Measurements from ENCODE around the gene SH2D3C. TPM values are rescaled to one million over a fixed set of nuclear protein-coding genes. Genes with fewer than 3 reads are reported as not detected.

SH2D3C gene
- total and polyA plus RNA-seq, 2 of the 8 experiments (the other 6 are each of a cell fraction or from before 2014, with no cell fraction given) = 6.4 to 8.1 TPM

DNA sequence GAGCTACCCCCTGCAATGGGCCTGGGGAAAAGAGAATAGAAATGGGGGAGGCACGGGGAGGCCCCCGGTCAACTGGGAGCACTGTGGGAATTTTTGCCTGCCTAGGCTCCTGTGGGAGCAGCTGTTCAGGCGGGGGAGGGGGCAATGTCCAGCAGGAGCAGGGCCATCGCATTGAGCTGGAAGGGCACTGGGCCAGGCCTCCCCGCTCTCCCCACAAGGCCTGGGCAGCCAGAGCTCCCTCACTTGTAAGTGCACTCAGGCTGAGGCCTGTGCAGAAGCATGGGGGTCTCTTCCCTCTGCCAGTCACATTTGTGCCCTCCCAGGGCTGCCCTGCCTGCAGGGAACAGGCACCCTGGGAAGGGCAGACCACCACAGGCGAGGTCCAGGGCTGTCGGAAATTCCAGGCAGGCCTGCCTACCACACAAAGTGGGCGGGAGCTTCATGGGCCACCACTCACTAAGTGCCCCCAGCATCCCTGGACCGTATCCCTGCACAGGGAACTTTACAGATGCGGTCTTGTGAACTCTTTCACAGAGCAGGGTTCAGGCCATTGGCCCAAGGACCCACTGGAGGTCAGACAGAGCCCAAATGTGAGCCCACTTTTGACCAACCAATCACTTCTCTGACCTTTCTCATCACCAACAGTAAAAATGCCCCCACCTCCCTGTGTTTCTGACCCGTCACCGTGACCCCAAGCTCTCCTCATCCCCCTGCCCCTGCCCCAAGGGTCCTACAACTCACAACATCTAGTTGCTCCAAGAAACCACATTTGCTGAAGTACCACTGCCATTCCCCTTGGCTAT, 72.7 kb downstream of the SH2D3C start (continued):
- TF ChIP-seq FOSL1 (IDR thresholded peaks at IDR 0.05; ENCODE audit: insufficient read depth, low read depth, low read length) = no peak
- TF ChIP-seq, protein P1, sequence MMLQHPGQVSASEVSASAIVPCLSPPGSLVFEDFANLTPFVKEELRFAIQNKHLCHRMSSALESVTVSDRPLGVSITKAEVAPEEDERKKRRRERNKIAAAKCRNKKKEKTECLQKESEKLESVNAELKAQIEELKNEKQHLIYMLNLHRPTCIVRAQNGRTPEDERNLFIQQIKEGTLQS (IDR thresholded peaks at IDR 0.05; ENCODE audit: insufficient read depth, low read depth, low read length) = no peak
- TF ChIP-seq, protein P2, sequence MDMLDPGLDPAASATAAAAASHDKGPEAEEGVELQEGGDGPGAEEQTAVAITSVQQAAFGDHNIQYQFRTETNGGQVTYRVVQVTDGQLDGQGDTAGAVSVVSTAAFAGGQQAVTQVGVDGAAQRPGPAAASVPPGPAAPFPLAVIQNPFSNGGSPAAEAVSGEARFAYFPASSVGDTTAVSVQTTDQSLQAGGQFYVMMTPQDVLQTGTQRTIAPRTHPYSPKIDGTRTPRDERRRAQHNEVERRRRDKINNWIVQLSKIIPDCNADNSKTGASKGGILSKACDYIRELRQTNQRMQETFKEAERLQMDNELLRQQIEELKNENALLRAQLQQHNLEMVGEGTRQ (IDR thresholded peaks at IDR 0.05; ENCODE audit: low read length) = no peak
- no peak for TF ChIP-seq KDM5A (IDR thresholded peaks at IDR 0.05; ENCODE audit: low read length)
